HT-29 (cell line): ENCODE measurements around the gene DVL1. TPM values are rescaled to one million over a fixed set of nuclear protein-coding genes. Genes with fewer than 3 reads are reported as not detected.
A peak's percentile ranks its signal among the peaks of the same experiment; 100 is the strongest.
"Not testable (repeated sequence)": the region's sequence is repeated elsewhere in the genome, so short reads cannot be mapped to it uniquely, and the experiment has no call there.

Experiments used
- DNase-seq: peaks from one replicate; pipeline ENCODE4 v3.0.0-alpha.2; 2015; ENCODE audit warnings: low spot score
- total RNA-seq: library from RNA; depleted of rRNA; stranded (reverse); fragments of >200 nt; shearing (Covaris generic); gene quantifications from 2 replicates; pipeline ENCODE4 v1.2.3, GENCODE V29; 2014

The DVL1 gene
- total RNA-seq, 1 experiment from 2014 or later: 246 TPM

- DNase-seq: no peak
Observed at GRCh38 chr1:1327291-1327690, 21.9 kb downstream of the DVL1 start.

DNA sequence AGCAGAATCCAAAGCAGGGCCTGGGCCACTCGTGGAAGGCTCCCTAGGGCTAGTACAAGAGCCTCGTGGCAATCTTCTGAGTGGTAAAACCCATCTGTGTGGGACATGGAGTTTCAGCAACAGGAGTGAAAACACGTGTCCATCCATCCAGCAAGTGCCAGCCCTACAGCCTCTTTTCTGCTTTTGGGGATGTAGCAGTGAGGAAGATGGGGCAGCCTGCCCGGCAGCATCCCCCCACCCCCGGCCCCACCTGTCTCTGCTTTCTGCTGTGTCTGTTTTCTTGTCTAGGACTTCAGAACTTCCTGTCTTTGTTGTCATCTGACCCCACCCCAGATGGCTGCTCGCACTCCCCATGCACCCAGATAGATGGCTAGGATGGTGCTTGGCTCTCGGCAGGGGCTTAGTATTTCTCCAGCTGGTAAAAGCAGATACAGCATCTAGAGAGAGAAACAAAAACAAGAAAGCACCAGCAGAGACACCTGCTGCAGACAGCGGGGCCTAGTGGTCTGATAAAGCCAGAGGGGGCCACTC is 23.1 kb downstream of the DVL1 start:
- no peak for DNase-seq

GRCh38 chr1:1325288-1326074 is 23.7 kb downstream of the DVL1 start:
- peak; percentile 56 for DNase-seq

- peak; percentile 90 for DNase-seq
Observed at GRCh38 chr1:1324524-1325287, 24.5 kb downstream of the DVL1 start, which contains the start of the genes CPTP and INTS11. Gene CPTP (plus strand): TSS chr1:1324802. CDS start chr1:1326911, 2,109 bp downstream. Gene INTS11 (minus strand): TSS chr1:1324660. CDS start chr1:1324608, 52 bp downstream.

DNA sequence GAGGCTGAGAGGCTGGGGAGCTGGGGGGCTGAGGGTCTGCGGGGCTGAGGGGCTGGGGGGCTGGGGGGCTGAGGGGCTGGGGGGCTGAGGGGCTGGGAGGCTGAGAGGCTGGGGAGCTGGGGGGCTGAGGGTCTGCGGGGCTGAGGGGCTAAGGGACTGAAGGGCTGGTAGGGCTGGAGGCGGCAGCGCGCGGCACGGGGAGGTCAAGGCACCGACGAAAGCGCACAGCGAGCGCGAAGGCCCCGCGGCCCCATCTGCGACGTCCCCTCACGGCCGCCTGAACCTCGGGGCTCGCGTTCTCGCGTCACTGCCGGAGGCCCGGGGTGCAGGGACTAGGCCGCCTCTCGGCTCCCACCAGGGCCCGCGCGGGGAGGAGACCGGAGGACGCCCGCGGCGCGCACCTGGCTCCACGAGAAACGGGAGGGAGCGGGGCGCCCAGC is 25.1 kb downstream of the DVL1 start:
- DNase-seq: no peak

DNA sequence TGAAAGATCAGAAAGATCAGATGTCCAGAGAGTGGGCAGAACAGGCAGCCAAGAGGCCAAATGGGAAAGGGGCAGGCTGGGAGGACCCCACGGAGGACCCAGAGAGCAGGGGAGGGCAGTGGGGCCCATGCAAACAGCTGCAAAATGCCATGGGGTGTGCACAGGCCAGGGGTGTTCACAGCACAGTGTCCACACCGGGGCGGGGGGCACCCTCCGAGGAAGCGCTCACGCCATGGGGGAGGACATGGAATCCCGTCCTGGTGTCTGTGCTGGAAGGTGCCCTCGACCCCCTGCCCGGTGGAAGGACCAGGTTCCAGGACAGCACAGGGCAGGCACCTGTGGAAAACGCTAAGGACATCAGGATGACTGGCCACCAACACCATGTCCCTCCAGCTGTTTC is 26.3 kb downstream of the DVL1 start:
- no peak for DNase-seq

DNA sequence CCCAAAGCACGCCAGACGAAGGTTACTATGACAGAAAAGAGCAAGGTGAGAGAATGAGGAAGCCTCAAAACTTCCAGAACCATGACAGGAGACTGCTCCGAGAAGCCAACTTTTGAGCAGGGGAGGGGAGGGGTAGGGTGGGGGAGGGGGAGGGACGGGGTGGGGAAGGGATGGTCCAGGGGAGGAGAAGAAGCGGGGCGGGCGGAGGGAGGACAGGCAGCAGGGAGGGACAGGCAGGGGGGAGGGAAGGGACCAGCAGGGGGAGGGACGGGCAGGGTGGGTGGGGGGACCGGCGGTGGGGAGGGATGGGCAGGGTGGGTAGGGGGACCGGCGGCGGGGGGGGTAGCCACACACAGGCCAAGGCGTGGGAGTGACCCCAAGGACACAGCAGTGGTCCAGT is 26.8 kb downstream of the DVL1 start:
- DNase-seq: no peak

DNA sequence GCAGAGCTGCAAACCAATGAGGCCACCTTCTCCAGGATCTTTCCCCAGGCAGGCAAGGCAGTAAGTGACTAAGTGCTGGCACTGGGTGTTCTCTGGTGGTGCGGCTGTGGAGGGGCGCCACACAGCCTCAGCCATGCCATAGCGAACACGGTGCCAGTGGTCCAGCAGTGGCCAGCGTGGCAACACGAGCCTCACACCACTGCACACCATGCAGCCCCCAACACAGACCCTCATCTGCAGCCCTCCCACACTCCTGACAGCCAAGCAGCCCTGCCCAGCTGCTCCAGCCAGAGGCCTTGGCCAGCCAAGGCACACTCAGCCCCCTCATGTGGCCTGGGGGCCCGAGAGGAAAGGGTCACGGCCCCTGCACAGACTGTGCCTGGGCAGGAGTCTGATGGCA is 27.7 kb downstream of the DVL1 start:
- DNase-seq: no peak

DNA sequence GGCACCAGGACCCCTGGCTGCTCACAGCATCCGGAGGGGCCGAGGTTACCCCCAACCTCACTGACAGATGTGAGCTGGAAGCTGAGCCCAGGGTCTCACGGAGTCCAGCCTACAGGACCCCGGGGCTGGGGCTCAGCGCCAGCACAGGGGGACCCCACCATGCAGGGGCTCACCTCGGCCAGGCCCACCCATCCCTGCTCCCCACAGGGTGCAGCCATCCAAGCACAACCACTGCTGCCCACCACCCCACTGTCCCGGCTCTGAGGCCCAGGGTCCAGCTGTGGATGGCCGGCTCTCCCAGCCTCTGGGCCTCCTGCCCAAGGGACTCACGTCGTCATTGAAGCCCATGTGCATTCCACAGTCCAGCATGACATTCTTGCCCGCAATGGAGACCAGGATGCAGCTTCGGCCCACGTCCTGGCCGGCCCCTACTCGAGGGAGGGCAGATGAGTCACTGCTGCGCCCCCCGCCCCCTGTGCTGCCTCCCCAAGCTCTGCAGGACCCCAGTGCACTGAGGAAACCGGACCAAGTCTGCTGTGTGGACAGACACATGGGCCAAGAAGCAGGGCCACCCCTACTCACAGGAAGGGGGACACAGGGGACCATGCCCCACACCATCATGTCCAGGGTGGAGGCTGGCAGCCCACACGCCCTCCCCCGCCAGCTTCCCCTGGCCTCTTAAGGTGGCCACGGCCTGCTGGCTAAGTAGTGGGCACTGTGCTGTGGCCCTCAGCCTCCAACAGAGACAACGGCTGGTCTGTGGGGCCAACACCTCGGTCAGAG is 28.4 kb downstream of the DVL1 start:
- no peak for DNase-seq

DNA sequence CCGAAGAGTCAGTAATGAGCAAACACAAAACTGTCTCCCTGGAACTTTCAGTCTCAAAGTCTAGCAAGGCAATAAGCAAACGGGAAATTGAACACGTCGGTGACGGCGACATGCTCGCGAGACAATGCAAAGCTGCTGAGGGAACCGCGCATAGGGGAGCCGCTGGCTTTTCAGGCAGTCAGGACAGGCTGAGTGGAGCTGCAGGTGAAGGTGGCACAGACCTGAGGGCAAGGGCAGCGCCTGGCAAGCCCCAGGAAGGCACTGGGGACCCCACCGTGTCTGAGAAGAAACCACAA is 29.6 kb downstream of the DVL1 start:
- DNase-seq: no peak

GRCh38 chr1:1318777-1319645 is 30.2 kb downstream of the DVL1 start:
- DNase-seq: no peak

GRCh38 chr1:1318131-1318652 is 31.0 kb downstream of the DVL1 start:
- peak; percentile 83 for DNase-seq

DNA sequence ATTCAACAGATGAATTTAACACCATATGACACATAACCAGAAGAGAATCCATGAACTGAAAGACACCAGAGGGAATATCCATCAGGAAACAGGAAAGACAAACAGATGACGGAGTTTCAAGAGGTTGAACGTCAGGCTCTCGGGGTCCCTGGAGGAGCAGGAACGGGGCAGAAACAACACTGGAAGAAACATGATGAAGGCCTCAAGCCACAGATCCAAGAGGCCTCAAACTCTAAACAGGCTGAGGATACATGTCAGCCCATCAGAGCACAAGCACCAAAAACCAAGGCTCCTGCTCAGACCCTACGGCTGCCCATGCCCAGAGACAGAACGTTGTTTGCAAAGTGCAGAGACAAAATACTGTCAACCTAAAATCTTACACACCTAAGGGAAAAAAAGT is 31.8 kb downstream of the DVL1 start:
- no peak for DNase-seq

DNA sequence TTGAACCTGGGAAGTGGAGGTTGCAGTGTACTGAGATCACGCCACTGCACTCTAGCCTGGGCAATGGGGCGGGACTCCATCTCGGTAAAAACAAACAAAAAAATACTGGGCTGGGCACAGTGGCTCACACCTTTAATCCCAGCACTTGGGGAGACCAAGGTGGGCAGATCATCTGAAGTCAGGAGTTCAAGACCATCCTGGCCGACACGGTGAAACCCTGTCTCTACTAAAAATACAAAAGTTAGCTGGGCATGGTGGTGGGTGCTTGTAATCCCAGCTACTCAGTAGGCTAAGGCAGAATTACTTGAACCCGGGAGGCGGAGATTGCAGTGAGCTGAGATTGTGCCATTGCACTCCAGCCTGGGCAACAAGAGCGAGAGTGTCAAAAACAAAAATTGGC is 33.0 kb downstream of the DVL1 start:
- DNase-seq: not testable (repeated sequence)

DNA sequence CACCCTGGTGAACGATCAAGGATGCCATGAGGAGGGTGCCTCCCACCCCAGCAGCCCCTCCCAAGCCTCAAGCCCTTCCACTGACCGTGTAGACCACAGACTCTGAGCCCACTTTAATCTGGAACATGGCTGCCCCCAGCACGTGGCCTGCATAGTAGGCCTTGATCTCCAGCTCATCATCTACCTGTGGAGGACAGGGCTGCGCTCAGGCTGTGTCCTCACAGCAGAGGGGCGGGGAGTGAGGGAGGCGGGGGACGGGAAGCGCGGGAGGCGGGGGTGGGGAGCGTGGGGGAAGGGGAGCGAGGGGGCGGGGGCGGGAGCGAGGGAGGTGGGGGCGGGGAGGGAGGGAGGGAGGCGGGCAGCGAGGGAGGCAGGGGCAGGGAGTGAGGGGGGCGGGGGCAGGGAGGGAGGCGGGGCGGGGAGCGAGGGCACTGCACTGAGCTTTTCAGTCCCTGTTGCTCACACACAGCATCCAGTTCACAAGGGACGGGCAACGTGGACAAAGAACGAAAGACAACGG is 33.7 kb downstream of the DVL1 start:
- DNase-seq: no peak

- no peak for DNase-seq
Observed at GRCh38 chr1:1314678-1315335, 34.4 kb downstream of the DVL1 start.

- DNase-seq: no peak
Observed at GRCh38 chr1:1314237-1314586, 35.0 kb downstream of the DVL1 start.

DNA sequence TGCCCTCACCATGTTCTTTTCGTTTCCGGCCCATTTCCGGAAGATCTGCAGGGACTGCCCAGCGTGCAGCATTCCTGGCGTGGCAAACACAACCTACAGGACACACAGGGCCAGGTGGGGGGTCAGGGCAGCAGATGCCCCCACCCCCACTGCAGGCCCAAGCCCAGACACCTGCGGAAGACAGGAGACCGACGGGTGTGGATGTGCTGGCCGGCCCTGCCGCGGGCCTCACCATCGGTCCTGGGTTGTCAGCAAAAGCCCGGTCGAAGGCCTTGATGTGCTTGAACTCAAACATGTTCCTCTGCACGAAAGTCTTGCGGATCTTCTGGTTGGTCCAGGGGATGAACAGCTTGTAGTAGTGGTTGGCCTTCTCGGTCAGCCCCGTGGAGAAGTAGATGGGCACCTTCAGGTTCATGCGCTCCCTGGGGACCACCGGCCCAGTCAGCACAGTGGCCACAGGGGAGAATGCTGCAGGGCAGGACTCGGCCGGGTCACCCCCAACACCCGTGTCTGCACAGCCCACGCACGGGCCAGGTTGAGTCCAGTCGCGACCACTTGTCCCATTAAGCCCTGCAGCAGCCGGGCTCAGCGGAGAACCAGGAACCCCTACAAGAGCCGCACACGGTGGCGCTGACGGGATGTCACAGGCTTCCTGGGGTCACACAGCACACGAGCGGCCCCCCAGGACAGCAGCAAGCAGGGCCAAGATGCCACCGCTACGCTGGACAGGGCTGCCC is 35.5 kb downstream of the DVL1 start:
- no peak for DNase-seq
